Measurements from ENCODE around the gene GNB5.

The GNB5 gene

DNA sequence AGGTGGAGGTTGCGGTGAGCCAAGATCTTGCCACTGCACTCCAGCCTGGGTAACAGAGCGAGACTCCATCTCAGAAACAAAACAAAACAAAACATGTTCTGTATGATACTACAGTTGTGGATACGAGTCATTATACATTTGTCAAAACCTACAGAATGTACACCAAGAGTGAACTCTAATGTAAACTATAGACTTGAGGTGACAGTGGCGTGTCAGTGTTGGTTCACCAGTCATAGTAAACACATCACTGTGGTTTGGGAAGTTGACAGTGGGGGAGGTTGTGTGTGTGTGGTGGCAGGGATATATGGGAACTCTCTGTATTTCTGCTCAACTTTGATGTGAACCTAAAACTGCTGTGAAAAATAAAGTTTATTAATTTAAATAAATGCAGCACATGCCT lies 33.0 kb upstream of the GNB5 start:
- Histone ChIP-seq H3K36me3 (no peaks in the 10 kb centered on the region), H3K27ac (no peak overlapping the region)
- TF ChIP-seq, protein P1, sequence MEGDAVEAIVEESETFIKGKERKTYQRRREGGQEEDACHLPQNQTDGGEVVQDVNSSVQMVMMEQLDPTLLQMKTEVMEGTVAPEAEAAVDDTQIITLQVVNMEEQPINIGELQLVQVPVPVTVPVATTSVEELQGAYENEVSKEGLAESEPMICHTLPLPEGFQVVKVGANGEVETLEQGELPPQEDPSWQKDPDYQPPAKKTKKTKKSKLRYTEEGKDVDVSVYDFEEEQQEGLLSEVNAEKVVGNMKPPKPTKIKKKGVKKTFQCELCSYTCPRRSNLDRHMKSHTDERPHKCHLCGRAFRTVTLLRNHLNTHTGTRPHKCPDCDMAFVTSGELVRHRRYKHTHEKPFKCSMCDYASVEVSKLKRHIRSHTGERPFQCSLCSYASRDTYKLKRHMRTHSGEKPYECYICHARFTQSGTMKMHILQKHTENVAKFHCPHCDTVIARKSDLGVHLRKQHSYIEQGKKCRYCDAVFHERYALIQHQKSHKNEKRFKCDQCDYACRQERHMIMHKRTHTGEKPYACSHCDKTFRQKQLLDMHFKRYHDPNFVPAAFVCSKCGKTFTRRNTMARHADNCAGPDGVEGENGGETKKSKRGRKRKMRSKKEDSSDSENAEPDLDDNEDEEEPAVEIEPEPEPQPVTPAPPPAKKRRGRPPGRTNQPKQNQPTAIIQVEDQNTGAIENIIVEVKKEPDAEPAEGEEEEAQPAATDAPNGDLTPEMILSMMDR (IDR thresholded peaks at IDR 0.05) = no peak

DNA sequence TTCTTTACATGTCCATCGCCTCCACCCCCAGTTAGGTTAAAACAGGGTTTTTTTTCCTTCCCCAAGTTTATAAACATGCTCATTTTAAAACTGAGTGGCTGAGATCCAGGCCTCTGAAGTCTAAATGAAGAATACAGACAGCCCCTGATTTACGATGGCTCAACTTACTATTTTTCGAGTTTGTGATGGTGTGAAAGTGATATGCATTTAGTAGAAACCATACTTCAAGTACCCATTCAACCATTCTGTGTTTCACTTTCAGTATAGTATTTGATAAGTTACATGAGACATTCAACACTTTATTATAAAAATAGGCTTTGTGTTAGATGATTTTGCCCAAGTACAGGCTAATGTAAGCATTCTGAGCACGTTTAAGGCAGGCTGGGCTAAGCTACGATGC lies 30.5 kb upstream of the GNB5 start:
- Histone ChIP-seq H3K27me3 (no peaks in the 10 kb centered on the region), H3K9me3 (no peaks in the 10 kb centered on the region), H3K4me3 (ENCODE audit: low read depth in 1 of 2, low read length in 1 of 2) (no peak overlapping the region), H3K4me1 (ENCODE audit: control insufficient read depth in 1 of 2, insufficient read depth in 1 of 2, low read depth in 1 of 2, low read length in 1 of 2) (no peaks in the 10 kb centered on the region), H3K27ac (no peak overlapping the region), H3K36me3 (no peaks in the 10 kb centered on the region)
- TF ChIP-seq, protein P1 (IDR thresholded peaks at IDR 0.05) = no peak

More for the DNA sequence above, 33.0 kb upstream of the GNB5 start:
- Histone ChIP-seq H3K4me1 (ENCODE audit: control insufficient read depth in 1 of 2, insufficient read depth in 1 of 2, low read depth in 1 of 2, low read length in 1 of 2) (no peaks in the 10 kb centered on the region), H3K9me3 (no peaks in the 10 kb centered on the region), H3K27me3 (no peaks in the 10 kb centered on the region), H3K4me3 (ENCODE audit: low read depth in 1 of 2, low read length in 1 of 2) (no peak overlapping the region)

DNA sequence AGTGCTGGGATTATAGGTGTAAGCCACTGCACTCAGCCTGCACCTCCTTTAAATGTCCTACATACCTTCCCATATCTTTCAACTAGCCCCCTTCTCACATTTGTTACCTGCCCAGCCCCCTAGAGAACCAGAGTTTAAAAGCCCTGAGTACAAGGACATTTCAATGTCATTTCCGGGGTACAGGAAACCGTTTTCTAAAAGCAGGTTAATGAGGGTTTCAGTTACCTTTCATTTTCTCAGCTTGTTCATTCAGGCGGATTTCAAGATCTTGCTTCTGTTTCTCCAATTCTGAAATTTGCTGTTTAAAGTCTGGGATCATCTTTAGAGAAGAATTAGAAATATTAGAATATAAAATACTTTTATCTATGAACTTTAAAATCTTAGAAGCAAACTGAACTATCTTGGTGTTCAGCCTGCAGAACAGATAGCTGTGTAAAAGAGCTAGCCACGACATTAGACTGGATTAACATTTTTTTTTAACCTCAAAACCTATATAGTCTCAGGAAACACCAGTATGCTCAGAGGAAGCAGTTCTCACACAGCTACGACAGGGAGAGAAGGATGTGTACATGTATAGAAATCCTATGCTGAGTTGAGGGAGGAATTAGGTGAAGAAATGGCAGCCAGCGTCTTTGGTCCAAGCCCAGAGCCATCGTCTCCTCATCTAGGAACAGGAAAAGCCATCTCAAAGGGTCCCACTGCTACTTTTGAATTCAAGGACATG lies 29.9 kb upstream of the GNB5 start:
- H3K27ac ChIP-seq = no peak overlapping the region
- TF ChIP-seq, protein P1 (IDR thresholded peaks at IDR 0.05) = no peak
- H3K4me3 ChIP-seq (ENCODE audit: low read depth in 1 of 2, low read length in 1 of 2) = no peak overlapping the region
- no peaks in the 10 kb centered on the region for H3K36me3 ChIP-seq
- no peaks in the 10 kb centered on the region for H3K9me3 ChIP-seq
- H3K4me1 ChIP-seq (ENCODE audit: control insufficient read depth in 1 of 2, insufficient read depth in 1 of 2, low read depth in 1 of 2, low read length in 1 of 2) = no peaks in the 10 kb centered on the region
- no peaks in the 10 kb centered on the region for H3K27me3 ChIP-seq

DNA sequence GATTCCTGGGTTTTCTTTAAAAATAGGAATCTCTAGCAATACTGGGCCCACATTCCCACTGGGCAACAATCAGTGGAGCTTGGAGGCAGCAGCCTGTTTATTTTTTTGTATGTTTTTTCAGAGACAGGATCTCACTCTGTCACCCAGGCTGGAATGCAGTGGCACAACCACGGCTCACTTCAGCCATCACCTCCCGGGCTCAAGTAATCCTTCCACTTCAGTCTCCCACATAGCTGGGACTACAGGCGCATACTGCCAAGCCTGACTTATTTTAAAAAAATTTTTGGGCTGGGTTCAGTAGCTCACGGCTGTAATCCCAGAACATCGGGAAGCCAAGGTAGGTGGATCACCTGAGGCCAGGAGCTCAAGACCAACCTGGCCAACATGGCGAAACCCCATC lies 29.1 kb upstream of the GNB5 start:
- Histone ChIP-seq H3K4me3 (ENCODE audit: low read depth in 1 of 2, low read length in 1 of 2) (no peak overlapping the region), H3K36me3 (no peaks in the 10 kb centered on the region), H3K27me3 (no peaks in the 10 kb centered on the region), H3K4me1 (ENCODE audit: control insufficient read depth in 1 of 2, insufficient read depth in 1 of 2, low read depth in 1 of 2, low read length in 1 of 2) (no peaks in the 10 kb centered on the region), H3K9me3 (no peaks in the 10 kb centered on the region), H3K27ac (no peak overlapping the region)
- TF ChIP-seq, protein P1 (IDR thresholded peaks at IDR 0.05) = no peak

DNA sequence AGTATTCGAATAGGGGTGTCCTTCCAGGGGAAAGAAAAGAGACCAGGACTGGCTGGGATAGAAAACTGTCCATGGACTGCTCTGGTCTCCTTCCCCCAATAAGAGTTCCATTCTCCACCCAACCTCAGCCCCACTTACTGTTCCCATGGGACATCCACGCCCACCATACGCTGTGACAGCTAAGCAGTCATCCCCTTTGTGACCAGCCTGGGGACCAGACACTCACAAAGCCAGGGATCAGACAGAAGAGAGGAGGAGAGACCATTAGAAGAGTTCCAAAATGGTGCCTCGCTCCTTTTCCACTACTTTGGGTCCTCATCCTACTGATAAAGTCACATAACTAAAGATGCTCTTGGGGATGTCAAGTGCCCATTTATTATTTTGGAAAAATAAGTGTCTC lies 27.6 kb upstream of the GNB5 start:
- no peaks in the 10 kb centered on the region for H3K27me3 ChIP-seq
- H3K9me3 ChIP-seq = no peaks in the 10 kb centered on the region
- no peak overlapping the region for H3K27ac ChIP-seq
- no peaks in the 10 kb centered on the region for H3K36me3 ChIP-seq
- no peak overlapping the region for H3K4me3 ChIP-seq (ENCODE audit: low read depth in 1 of 2, low read length in 1 of 2)
- no peaks in the 10 kb centered on the region for H3K4me1 ChIP-seq (ENCODE audit: control insufficient read depth in 1 of 2, insufficient read depth in 1 of 2, low read depth in 1 of 2, low read length in 1 of 2)
- TF ChIP-seq, protein P1 (IDR thresholded peaks at IDR 0.05) = no peak
